Common myeloid progenitor, CD34-positive (primary cell): Measurements from ENCODE around the gene PITPNB.

Experiments used
- CTCF ChIA-PET: fragments of 350-600 bp; sonication (Branson Sonifier 250); formaldehyde crosslinking; loops from one replicate; lab custom pipeline; 2021; ENCODE audit warnings: antibody characterized with exemption; lab: Charles Lee
- POLR2A ChIA-PET: fragments of 350-600 bp; sonication (Branson Sonifier 250); formaldehyde crosslinking; loops from one replicate; lab custom pipeline; 2021; ENCODE audit warnings: antibody characterized with exemption; lab: Charles Lee
- DNase-seq, 3 donors: peaks; one replicate each; pipeline versions ENCODE4 v3.0.0 to v3.0.0-alpha.2; 2013
- H3K27ac ChIP-seq, 2 experiments: 1 replicate in 1 of 2; 2 replicates in 1 of 2; pipeline ENCODE4 v1.7.0; 2013; ENCODE audit warnings: inconsistent platforms in 2 of 2, low read length in 2 of 2, mild to moderate bottlenecking in 2 of 2, low read depth in 1 of 2, moderate library complexity in 1 of 2; ENCODE audit not compliant: severe bottlenecking in 2 of 2, insufficient read depth in 1 of 2, poor library complexity in 1 of 2
- H3K27me3 ChIP-seq, 5 experiments: replicated peaks in 2 of 5; 1 replicate in 3 of 5; 2 replicates in 2 of 5; pipeline versions ENCODE4 v1.6.1 to v1.7.0; 2013; ENCODE audit warnings: low read length in 4 of 5, mild to moderate bottlenecking in 2 of 5, moderate library complexity in 2 of 5, inconsistent platforms in 1 of 5; ENCODE audit not compliant: insufficient read depth in 5 of 5, control insufficient read depth in 4 of 5
- H3K36me3 ChIP-seq, 4 experiments: 1 replicate in 2 of 4; 2 replicates in 2 of 4; pipeline versions ENCODE4 v1.6.1 to v1.7.0; 2013; ENCODE audit warnings: low read length in 3 of 4, control low read depth in 1 of 4, mild to moderate bottlenecking in 1 of 4; ENCODE audit not compliant: control insufficient read depth in 4 of 4, insufficient read depth in 4 of 4
- H3K4me1 ChIP-seq, 4 experiments: 1 replicate in 3 of 4; 2 replicates in 1 of 4; pipeline versions ENCODE4 v1.6.1 to v1.7.1; 2013; ENCODE audit warnings: low read length in 3 of 4, mild to moderate bottlenecking in 3 of 4, control low read depth in 1 of 4, inconsistent platforms in 1 of 4, moderate library complexity in 1 of 4; ENCODE audit not compliant: control insufficient read depth in 4 of 4, insufficient read depth in 4 of 4; ENCODE audit errors: control extremely low read depth in 1 of 4
- H3K4me3 ChIP-seq, 7 experiments: 1 replicate in 4 of 7; 2 replicates in 3 of 7; pipeline versions ENCODE4 v1.5.1 to v1.7.0; 2013; ENCODE audit warnings: mild to moderate bottlenecking in 7 of 7, low read length in 6 of 7, moderate library complexity in 6 of 7, inconsistent platforms in 2 of 7, low read depth in 2 of 7, control low read depth in 1 of 7; ENCODE audit not compliant: insufficient read depth in 4 of 7, control insufficient read depth in 1 of 7; ENCODE audit errors: extremely low read depth in 1 of 7
- H3K9me3 ChIP-seq, 5 experiments: 1 replicate in 4 of 5; 2 replicates in 1 of 5; pipeline versions ENCODE4 v1.6.1 to v1.7.1; 2013; ENCODE audit warnings: low read length in 4 of 5, mild to moderate bottlenecking in 2 of 5, inconsistent platforms in 1 of 5, low read depth in 1 of 5, moderate library complexity in 1 of 5; ENCODE audit not compliant: control insufficient read depth in 4 of 5, insufficient read depth in 2 of 5; ENCODE audit errors: control extremely low read depth in 1 of 5
- WGBS: methylation state at CpG from one replicate; pipeline ENCODE4 v1.1.5; 2013; ENCODE audit not compliant: insufficient coverage; 5-methylcytosine and 5-hydroxymethylcytosine counted together

The PITPNB gene

DNA sequence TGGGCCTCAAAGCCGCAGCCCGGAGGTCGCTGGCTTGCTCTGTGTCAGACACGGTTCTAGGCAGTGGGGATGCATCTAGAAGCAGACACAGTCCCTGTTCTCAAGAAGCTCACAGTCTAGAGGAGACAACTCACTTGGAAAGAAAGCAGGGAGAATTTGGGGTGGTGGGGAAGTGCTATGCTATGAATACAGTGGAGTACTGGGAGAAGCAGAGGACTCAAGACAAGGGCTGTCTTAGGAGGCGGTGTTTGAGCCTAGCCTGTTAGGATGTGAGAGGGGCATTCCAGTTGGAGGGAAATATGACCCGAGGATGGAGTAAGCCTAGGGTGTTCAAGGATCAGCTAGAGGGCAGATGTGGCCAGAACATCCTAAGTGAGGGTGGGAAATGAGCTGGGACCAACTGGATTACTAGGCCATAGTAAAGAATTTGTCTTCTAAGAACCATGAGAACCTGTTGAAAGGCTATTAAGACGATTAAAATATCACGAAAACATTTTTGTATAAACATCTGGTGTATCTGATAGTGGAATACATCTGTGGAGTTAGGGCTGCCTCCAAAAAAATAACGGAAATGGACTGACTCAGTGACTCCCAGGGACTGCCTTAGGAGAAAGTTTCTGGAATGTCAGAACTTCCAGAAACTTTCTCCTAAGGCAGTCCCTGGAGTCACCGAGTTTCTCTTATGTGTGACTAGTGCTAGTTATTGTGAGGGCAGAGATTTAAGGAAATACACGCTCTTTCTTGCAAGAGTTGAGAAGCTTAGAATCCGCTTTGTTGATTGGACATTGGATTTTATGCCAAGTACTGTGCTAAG lies 1.1 kb upstream of the PITPNB start:
- peak overlapping the region; percentile 38 to 93 (median 89) for H3K4me3 ChIP-seq
- H3K4me1 ChIP-seq: peaks cover 13 to 39% (median 25%) of the 10 kb centered on the region in 4 experiments
- CTCF ChIA-PET: interaction anchor here (1.1 to 2.1 kb wide), 4 partner anchors 10 to 91 kb away, joined by 3 to 5 read pairs (median 4); no protein-coding TSS in a partner anchor
- DNase-seq: no peak
- no peaks in the 10 kb centered on the region for H3K27me3 ChIP-seq
- POLR2A ChIA-PET: interaction anchor here (1.0 to 2.3 kb wide), 2 partner anchors 16 to 1362 kb away, joined by 3 to 8 read pairs; no protein-coding TSS in a partner anchor
- H3K36me3 ChIP-seq: peaks cover 4 to 18% (median 13%) of the 10 kb centered on the region in 4 experiments
- H3K9me3 ChIP-seq: no peaks in the 10 kb centered on the region
- peak overlapping the region; percentile 88 to 92 for H3K27ac ChIP-seq
- 36% methylated on average over 10 of the region's 12 CpGs for WGBS

DNA sequence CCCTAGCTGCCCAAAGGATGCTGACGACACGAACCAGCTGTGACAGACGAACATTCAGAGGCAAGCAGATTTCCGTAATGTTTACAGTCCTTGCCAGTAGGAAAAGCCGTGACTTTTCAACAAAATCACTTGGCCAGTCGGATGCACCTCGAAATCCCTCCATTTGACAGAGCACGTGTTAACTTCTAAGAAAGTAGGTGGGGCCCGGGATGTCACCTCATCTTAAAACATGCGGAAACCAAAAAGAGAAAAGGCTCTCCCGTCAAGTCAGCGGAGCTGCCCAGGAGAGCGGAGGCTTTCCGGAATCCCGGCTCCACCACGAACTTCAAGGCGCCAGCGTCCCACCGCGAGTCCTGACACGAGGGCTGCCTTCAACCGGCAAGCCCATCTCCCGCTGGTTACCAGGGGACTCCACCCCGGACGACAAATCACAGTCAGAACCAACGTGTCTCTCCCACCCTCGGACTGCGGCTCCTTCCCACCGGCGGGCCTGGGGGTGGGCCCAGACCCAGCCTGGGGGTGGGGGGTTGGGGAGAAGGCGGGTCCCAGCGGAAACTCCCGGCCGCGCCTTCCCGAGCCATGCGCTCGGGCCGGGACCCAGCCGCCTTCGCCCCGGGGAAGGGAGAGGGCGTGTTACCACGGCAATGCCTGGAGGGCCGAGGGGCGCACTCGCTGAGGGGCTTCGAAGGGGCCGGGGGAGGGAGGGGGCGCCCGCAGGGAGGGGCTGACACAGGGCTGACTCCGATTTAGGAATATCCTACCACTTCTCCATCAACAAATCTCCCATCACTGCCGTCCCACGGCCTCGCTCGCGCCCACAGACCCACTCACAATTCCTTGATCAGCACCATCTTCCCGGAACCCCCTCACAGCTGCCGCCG lies 475 bp downstream of the PITPNB start:
- Histone ChIP-seq H3K4me1 (peaks cover 13 to 43% (median 27%) of the 10 kb centered on the region in 4 experiments), H3K36me3 (peaks cover 0 to 13% (median 7%) of the 10 kb centered on the region in 4 experiments), H3K9me3 (no peaks in the 10 kb centered on the region), H3K4me3 (peak overlapping the region; percentile 47 to 92 (median 81)), H3K27ac (peak overlapping the region; percentile 59 to 92), H3K27me3 (no peaks in the 10 kb centered on the region)
- peak; percentile 29 to 67 (median 60) for DNase-seq
- CTCF ChIA-PET: interaction anchor here (0.9 to 2.1 kb wide), 5 partner anchors 18 to 92 kb away, joined by 3 to 5 read pairs (median 4); no protein-coding TSS in a partner anchor
- under 1% methylated on average over 41 of the region's 60 CpGs for WGBS
- POLR2A ChIA-PET: interaction anchor here (2.3 kb wide), 1 partner anchor 17 kb away, joined by 8 read pairs; no protein-coding TSS in a partner anchor

DNA sequence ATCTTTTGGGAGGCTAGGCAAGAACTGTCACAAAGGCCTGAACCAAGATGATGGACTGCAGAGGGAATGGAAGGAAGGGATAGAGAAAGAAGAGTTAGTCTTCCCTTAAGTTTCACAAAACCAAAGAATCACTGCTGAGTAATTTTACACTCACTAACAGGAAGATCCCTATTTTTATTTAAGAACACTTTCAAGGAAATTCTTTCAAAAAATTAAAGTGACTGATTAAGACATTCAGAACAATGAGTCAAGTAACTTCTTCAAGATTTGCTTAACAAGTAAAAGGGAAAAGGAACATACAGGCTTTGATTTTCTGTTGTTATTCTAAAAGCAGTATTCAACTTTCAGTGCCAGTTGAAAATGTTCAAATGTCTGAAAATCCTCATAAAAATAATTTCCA lies 3.1 kb downstream of the PITPNB start:
- no peak for DNase-seq
- Histone ChIP-seq H3K27me3 (no peaks in the 10 kb centered on the region), H3K27ac (no peak overlapping the region), H3K4me3 (no peak overlapping the region), H3K9me3 (no peaks in the 10 kb centered on the region), H3K36me3 (peaks cover 0 to 17% (median 1%) of the 10 kb centered on the region in 4 experiments), H3K4me1 (peaks cover 13 to 46% (median 27%) of the 10 kb centered on the region in 4 experiments)
- CTCF ChIA-PET: no interaction called here
- POLR2A ChIA-PET: no interaction called here

DNA sequence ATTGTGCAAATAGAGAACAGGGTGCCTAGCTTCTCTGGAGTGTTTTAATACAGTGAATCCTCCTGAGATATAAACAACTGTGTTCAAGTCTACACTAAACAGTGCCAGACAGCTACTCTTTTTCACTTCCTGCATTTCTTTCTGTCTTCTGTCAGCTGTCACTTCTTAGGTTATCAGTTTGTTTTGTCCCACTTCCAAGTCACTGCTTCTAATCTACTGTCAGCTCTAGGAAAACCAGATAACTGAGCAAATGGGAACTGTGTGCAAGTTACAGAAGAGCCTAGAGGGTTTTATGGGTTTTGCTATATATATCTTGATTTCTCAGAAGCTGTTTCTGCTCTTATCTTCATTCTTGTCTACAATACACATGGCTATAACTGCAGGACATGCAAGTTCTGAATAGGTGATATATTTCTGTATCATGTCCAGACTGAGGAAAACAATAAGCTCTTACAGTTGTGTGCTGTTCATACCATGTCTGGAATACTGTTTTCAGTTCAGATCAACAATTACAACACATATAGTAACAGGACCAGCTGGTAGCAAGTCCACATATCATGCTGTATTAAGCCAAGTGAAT lies 5.8 kb downstream of the PITPNB start:
- Histone ChIP-seq H3K36me3 (peaks cover 0 to 39% (median 13%) of the 10 kb centered on the region in 4 experiments), H3K4me3 (no peak overlapping the region), H3K4me1 (peaks cover 7 to 32% (median 13%) of the 10 kb centered on the region in 4 experiments), H3K9me3 (no peaks in the 10 kb centered on the region), H3K27me3 (no peaks in the 10 kb centered on the region), H3K27ac (peak overlapping the region in 1 of 2 experiments; percentile 20)
- ChIA-PET POLR2A (no interaction called here), CTCF (interaction anchor here (0.8 to 2.6 kb wide), 3 partner anchors 26 to 99 kb away, joined by 3 to 10 read pairs (median 5); no protein-coding TSS in a partner anchor)
- DNase-seq: no peak

DNA sequence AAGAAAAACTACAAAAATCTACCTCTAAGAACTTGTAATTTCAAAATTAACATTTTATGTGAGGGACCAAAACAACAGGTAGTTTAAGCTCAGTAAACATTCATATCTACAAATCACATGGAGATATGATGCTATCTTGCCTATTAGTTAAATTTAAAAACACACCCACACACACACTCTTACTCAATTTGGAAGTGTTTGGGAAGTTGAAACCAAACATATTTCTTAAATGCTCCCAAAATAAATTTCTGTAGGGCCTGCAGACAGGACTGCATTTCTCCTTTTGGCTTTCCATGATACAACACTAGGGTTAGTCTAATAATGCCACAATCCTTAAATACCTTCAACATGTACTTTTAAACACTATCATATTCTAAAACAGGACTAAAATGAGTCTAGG lies 7.0 kb downstream of the PITPNB start:
- no peak for DNase-seq
- H3K36me3 ChIP-seq: peaks cover 6 to 47% (median 17%) of the 10 kb centered on the region in 4 experiments
- H3K4me1 ChIP-seq: peaks cover 0 to 20% (median 3%) of the 10 kb centered on the region in 4 experiments
- CTCF ChIA-PET: interaction anchor here (1.2 to 2.6 kb wide), 3 partner anchors 12 to 34 kb away, joined by 3 to 10 read pairs (median 3); no protein-coding TSS in a partner anchor
- H3K27ac ChIP-seq: no peak overlapping the region
- no peaks in the 10 kb centered on the region for H3K27me3 ChIP-seq
- no peaks in the 10 kb centered on the region for H3K9me3 ChIP-seq
- no peak overlapping the region for H3K4me3 ChIP-seq
- POLR2A ChIA-PET: no interaction called here

DNA sequence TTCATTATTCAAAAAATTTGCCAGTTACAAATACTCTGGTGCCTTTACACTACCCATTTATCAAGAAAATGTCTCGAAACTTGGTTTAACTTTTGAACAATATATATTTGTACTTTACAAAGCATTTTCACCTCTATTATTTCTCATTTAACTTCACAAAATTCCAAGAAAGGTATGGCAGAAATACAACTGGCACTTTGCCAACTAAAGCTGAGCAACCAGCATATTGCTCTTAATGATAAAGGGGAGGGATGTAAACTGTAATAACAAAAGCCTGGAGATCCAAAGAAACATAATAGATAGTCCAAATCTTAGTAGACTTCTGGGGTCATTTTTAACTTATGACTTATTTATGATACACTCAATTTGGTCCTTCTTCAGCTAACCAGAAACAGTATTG lies 7.7 kb downstream of the PITPNB start:
- ChIA-PET POLR2A (no interaction called here), CTCF (interaction anchor here (1.2 to 1.5 kb wide), 4 partner anchors 11 to 1155 kb away, joined by 3 read pairs; no protein-coding TSS in a partner anchor)
- no peak overlapping the region for H3K4me3 ChIP-seq
- DNase-seq: no peak
- no peaks in the 10 kb centered on the region for H3K27me3 ChIP-seq
- no peak overlapping the region for H3K27ac ChIP-seq
- H3K9me3 ChIP-seq: no peaks in the 10 kb centered on the region
- WGBS: no CpG with 5 or more reads among the region's 1 CpG
- peaks cover 0 to 16% (median 2%) of the 10 kb centered on the region in 4 experiments for H3K4me1 ChIP-seq
- H3K36me3 ChIP-seq: peaks cover 8 to 50% (median 19%) of the 10 kb centered on the region in 4 experiments
